Epidermal melanocyte (primary cell): ENCODE data around the gene TRMT1L.

Experiments
- DNase-seq: peaks from one replicate; pipeline ENCODE4 v3.0.0; 2011; ENCODE audit warnings: low spot score; ENCODE audit not compliant: insufficient read length

Gene TRMT1L

GRCh38 chr1:185129708-185130107, 27.0 kb downstream of the TRMT1L start:
- no peak for DNase-seq

GRCh38 chr1:185112356-185112755, 44.4 kb downstream of the TRMT1L start:
- no peak for DNase-seq

GRCh38 chr1:185111873-185112272, 44.9 kb downstream of the TRMT1L start:
- DNase-seq: no peak

GRCh38 chr1:185110145-185110544, 46.6 kb downstream of the TRMT1L start:
- no peak for DNase-seq

- no peak for DNase-seq
Measured at GRCh38 chr1:185108321-185108720, 48.4 kb downstream of the TRMT1L start.

- DNase-seq: no peak
Measured at GRCh38 chr1:185105121-185105520, 51.6 kb downstream of the TRMT1L start.

GRCh38 chr1:185104083-185104482, 52.7 kb downstream of the TRMT1L start:
- peak; percentile 23 for DNase-seq

GRCh38 chr1:185096531-185096930, 60.2 kb downstream of the TRMT1L start:
- no peak for DNase-seq

- DNase-seq: no peak
Measured at GRCh38 chr1:185094761-185095160, 62.0 kb downstream of the TRMT1L start.

GRCh38 chr1:185091480-185091879, 65.3 kb downstream of the TRMT1L start:
- no peak for DNase-seq

- DNase-seq: no peak
Measured at GRCh38 chr1:185087746-185088145, 69.0 kb downstream of the TRMT1L start.

- no peak for DNase-seq
Measured at GRCh38 chr1:185087101-185087500, 69.7 kb downstream of the TRMT1L start.

- DNase-seq: no peak
Measured at GRCh38 chr1:185083818-185084217, 72.9 kb downstream of the TRMT1L start.

GRCh38 chr1:185080422-185080821, 76.3 kb downstream of the TRMT1L start:
- no peak for DNase-seq

GRCh38 chr1:185077374-185077773, 79.4 kb downstream of the TRMT1L start:
- no peak for DNase-seq

GRCh38 chr1:185075476-185075875, 81.3 kb downstream of the TRMT1L start:
- DNase-seq: no peak

GRCh38 chr1:185074307-185074706, 82.4 kb downstream of the TRMT1L start:
- no peak for DNase-seq

- DNase-seq: no peak
Measured at GRCh38 chr1:185073725-185074124, 83.0 kb downstream of the TRMT1L start.

GRCh38 chr1:185070051-185070450, 86.7 kb downstream of the TRMT1L start:
- DNase-seq: no peak

- DNase-seq: no peak
Measured at GRCh38 chr1:185069202-185069772, 87.5 kb downstream of the TRMT1L start.

- DNase-seq: no peak
Measured at GRCh38 chr1:185068341-185068740, 88.4 kb downstream of the TRMT1L start.
